ENCODE results near the gene GCK.

GCK gene

GRCh38 chr7:44228571-44229350 is 39.5 kb upstream of the GCK start:
- Histone ChIP-seq H3K27me3 (ENCODE audit: low read depth, low read length) (no peaks in the 10 kb centered on the region), H3K27ac (ENCODE audit: low read length) (no peak overlapping the region), H3K4me1 (ENCODE audit: control insufficient read depth in 1 of 2, insufficient read depth in 2 of 2, low read length in 2 of 2) (no peaks in the 10 kb centered on the region), H3K4me3 (ENCODE audit: low read depth in 1 of 2, low read length in 2 of 2) (no peak overlapping the region), H3K9me3 (ENCODE audit: control insufficient read depth in 1 of 2, low read length in 2 of 2) (no peaks in the 10 kb centered on the region), H3K36me3 (ENCODE audit: control insufficient read depth in 1 of 2, insufficient read depth in 2 of 2, low read length in 2 of 2) (no peaks in the 10 kb centered on the region)

GRCh38 chr7:44227911-44228310 is 38.7 kb upstream of the GCK start:
- H3K4me1 ChIP-seq (ENCODE audit: control insufficient read depth in 1 of 2, insufficient read depth in 2 of 2, low read length in 2 of 2) = no peaks in the 10 kb centered on the region
- H3K4me3 ChIP-seq (ENCODE audit: low read depth in 1 of 2, low read length in 2 of 2) = no peak overlapping the region
- H3K36me3 ChIP-seq (ENCODE audit: control insufficient read depth in 1 of 2, insufficient read depth in 2 of 2, low read length in 2 of 2) = no peaks in the 10 kb centered on the region
- H3K27ac ChIP-seq (ENCODE audit: low read length) = no peak overlapping the region
- H3K9me3 ChIP-seq (ENCODE audit: control insufficient read depth in 1 of 2, low read length in 2 of 2) = no peaks in the 10 kb centered on the region
- H3K27me3 ChIP-seq (ENCODE audit: low read depth, low read length) = no peaks in the 10 kb centered on the region

- Histone ChIP-seq H3K27me3 (ENCODE audit: low read depth, low read length) (no peaks in the 10 kb centered on the region), H3K4me1 (ENCODE audit: control insufficient read depth in 1 of 2, insufficient read depth in 2 of 2, low read length in 2 of 2) (no peaks in the 10 kb centered on the region), H3K36me3 (ENCODE audit: control insufficient read depth in 1 of 2, insufficient read depth in 2 of 2, low read length in 2 of 2) (no peaks in the 10 kb centered on the region), H3K9me3 (ENCODE audit: control insufficient read depth in 1 of 2, low read length in 2 of 2) (no peaks in the 10 kb centered on the region), H3K4me3 (ENCODE audit: low read depth in 1 of 2, low read length in 2 of 2) (no peak overlapping the region), H3K27ac (ENCODE audit: low read length) (no peak overlapping the region)
These were observed 37.1 kb upstream of the GCK start for GRCh38 chr7:44226396-44226753.

- no peak overlapping the region for H3K27ac ChIP-seq (ENCODE audit: low read length)
- H3K4me1 ChIP-seq (ENCODE audit: control insufficient read depth in 1 of 2, insufficient read depth in 2 of 2, low read length in 2 of 2) = no peaks in the 10 kb centered on the region
- H3K36me3 ChIP-seq (ENCODE audit: control insufficient read depth in 1 of 2, insufficient read depth in 2 of 2, low read length in 2 of 2) = no peaks in the 10 kb centered on the region
- H3K9me3 ChIP-seq (ENCODE audit: control insufficient read depth in 1 of 2, low read length in 2 of 2) = no peaks in the 10 kb centered on the region
- H3K4me3 ChIP-seq (ENCODE audit: low read depth in 1 of 2, low read length in 2 of 2) = no peak overlapping the region
- no peaks in the 10 kb centered on the region for H3K27me3 ChIP-seq (ENCODE audit: low read depth, low read length)
These were observed 36.5 kb upstream of the GCK start for GRCh38 chr7:44225566-44226395.

GRCh38 chr7:44224974-44225565 is 35.8 kb upstream of the GCK start:
- Histone ChIP-seq H3K4me1 (ENCODE audit: control insufficient read depth in 1 of 2, insufficient read depth in 2 of 2, low read length in 2 of 2) (no peaks in the 10 kb centered on the region), H3K36me3 (ENCODE audit: control insufficient read depth in 1 of 2, insufficient read depth in 2 of 2, low read length in 2 of 2) (no peaks in the 10 kb centered on the region), H3K4me3 (ENCODE audit: low read depth in 1 of 2, low read length in 2 of 2) (no peak overlapping the region), H3K27me3 (ENCODE audit: low read depth, low read length) (no peaks in the 10 kb centered on the region), H3K27ac (ENCODE audit: low read length) (no peak overlapping the region), H3K9me3 (ENCODE audit: control insufficient read depth in 1 of 2, low read length in 2 of 2) (no peaks in the 10 kb centered on the region)

GRCh38 chr7:44224080-44224973 is 35.1 kb upstream of the GCK start:
- Histone ChIP-seq H3K27me3 (ENCODE audit: low read depth, low read length) (no peaks in the 10 kb centered on the region), H3K27ac (ENCODE audit: low read length) (no peak overlapping the region), H3K9me3 (ENCODE audit: control insufficient read depth in 1 of 2, low read length in 2 of 2) (no peaks in the 10 kb centered on the region), H3K4me3 (ENCODE audit: low read depth in 1 of 2, low read length in 2 of 2) (no peak overlapping the region), H3K36me3 (ENCODE audit: control insufficient read depth in 1 of 2, insufficient read depth in 2 of 2, low read length in 2 of 2) (no peaks in the 10 kb centered on the region), H3K4me1 (ENCODE audit: control insufficient read depth in 1 of 2, insufficient read depth in 2 of 2, low read length in 2 of 2) (no peaks in the 10 kb centered on the region)

GRCh38 chr7:44223362-44224079 is 34.3 kb upstream of the GCK start:
- H3K36me3 ChIP-seq (ENCODE audit: control insufficient read depth in 1 of 2, insufficient read depth in 2 of 2, low read length in 2 of 2) = no peaks in the 10 kb centered on the region
- H3K27me3 ChIP-seq (ENCODE audit: low read depth, low read length) = no peaks in the 10 kb centered on the region
- H3K9me3 ChIP-seq (ENCODE audit: control insufficient read depth in 1 of 2, low read length in 2 of 2) = peaks cover 0 to 5% of the 10 kb centered on the region in 2 donors
- no peaks in the 10 kb centered on the region for H3K4me1 ChIP-seq (ENCODE audit: control insufficient read depth in 1 of 2, insufficient read depth in 2 of 2, low read length in 2 of 2)
- H3K27ac ChIP-seq (ENCODE audit: low read length) = no peak overlapping the region
- H3K4me3 ChIP-seq (ENCODE audit: low read depth in 1 of 2, low read length in 2 of 2) = no peak overlapping the region

- Histone ChIP-seq H3K27me3 (ENCODE audit: low read depth, low read length) (no peaks in the 10 kb centered on the region), H3K27ac (ENCODE audit: low read length) (no peak overlapping the region), H3K9me3 (ENCODE audit: control insufficient read depth in 1 of 2, low read length in 2 of 2) (peaks cover 0 to 5% of the 10 kb centered on the region in 2 donors)
These were observed 33.6 kb upstream of the GCK start for GRCh38 chr7:44222776-44223261.

GRCh38 chr7:44222074-44222473 is 32.8 kb upstream of the GCK start:
- Histone ChIP-seq H3K27ac (ENCODE audit: low read length) (no peak overlapping the region), H3K4me1 (ENCODE audit: control insufficient read depth in 1 of 2, insufficient read depth in 2 of 2, low read length in 2 of 2) (no peaks in the 10 kb centered on the region), H3K4me3 (ENCODE audit: low read depth in 1 of 2, low read length in 2 of 2) (no peak overlapping the region), H3K9me3 (ENCODE audit: control insufficient read depth in 1 of 2, low read length in 2 of 2) (peaks cover 0 to 5% of the 10 kb centered on the region in 2 donors), H3K27me3 (ENCODE audit: low read depth, low read length) (no peaks in the 10 kb centered on the region), H3K36me3 (ENCODE audit: control insufficient read depth in 1 of 2, insufficient read depth in 2 of 2, low read length in 2 of 2) (no peaks in the 10 kb centered on the region)

More at GRCh38 chr7:44222776-44223261, 33.6 kb upstream of the GCK start:
- no peaks in the 10 kb centered on the region for H3K36me3 ChIP-seq (ENCODE audit: control insufficient read depth in 1 of 2, insufficient read depth in 2 of 2, low read length in 2 of 2)
- no peak overlapping the region for H3K4me3 ChIP-seq (ENCODE audit: low read depth in 1 of 2, low read length in 2 of 2)
- no peaks in the 10 kb centered on the region for H3K4me1 ChIP-seq (ENCODE audit: control insufficient read depth in 1 of 2, insufficient read depth in 2 of 2, low read length in 2 of 2)

- Histone ChIP-seq H3K27ac (ENCODE audit: low read length) (no peak overlapping the region), H3K36me3 (ENCODE audit: control insufficient read depth in 1 of 2, insufficient read depth in 2 of 2, low read length in 2 of 2) (no peaks in the 10 kb centered on the region), H3K9me3 (ENCODE audit: control insufficient read depth in 1 of 2, low read length in 2 of 2) (peaks cover 0 to 5% of the 10 kb centered on the region in 2 donors), H3K4me1 (ENCODE audit: control insufficient read depth in 1 of 2, insufficient read depth in 2 of 2, low read length in 2 of 2) (no peaks in the 10 kb centered on the region), H3K27me3 (ENCODE audit: low read depth, low read length) (no peaks in the 10 kb centered on the region), H3K4me3 (ENCODE audit: low read depth in 1 of 2, low read length in 2 of 2) (no peak overlapping the region)
These were observed 32.1 kb upstream of the GCK start for GRCh38 chr7:44221231-44221791.
